Trophoblast cell (in vitro differentiated cells and primary cell): ENCODE results near the gene HPCAL4.

Experiments
- DNase-seq, 2 donors: peaks; one replicate each; pipeline ENCODE4 v3.0.0-alpha.2; 2016
- H2AFZ ChIP-seq: 2 replicates; pipeline ENCODE4 v1.6.1; 2013; ENCODE audit warnings: low read length, moderate library complexity, mild to moderate bottlenecking; ENCODE audit not compliant: insufficient read depth, poor library complexity
- H2AK5ac ChIP-seq: 2 replicates; pipeline ENCODE4 v1.6.1; 2013; ENCODE audit warnings: mild to moderate bottlenecking, low read length
- H2BK120ac ChIP-seq: 2 replicates; pipeline ENCODE4 v1.6.1; 2013; ENCODE audit warnings: low read length, mild to moderate bottlenecking, moderate library complexity; ENCODE audit not compliant: insufficient read depth, poor library complexity
- H2BK12ac ChIP-seq: 2 replicates; pipeline ENCODE4 v1.6.1; 2013; ENCODE audit warnings: mild to moderate bottlenecking, low read length, moderate library complexity
- H2BK5ac ChIP-seq: 2 replicates; pipeline ENCODE4 v1.6.1; 2013; ENCODE audit warnings: low read length, low read depth, moderate library complexity, mild to moderate bottlenecking; ENCODE audit not compliant: poor library complexity
- H3K14ac ChIP-seq: 2 replicates; pipeline ENCODE4 v1.6.1; 2013; ENCODE audit warnings: mild to moderate bottlenecking, low read length
- H3K18ac ChIP-seq: 2 replicates; pipeline ENCODE4 v1.6.1; 2013; ENCODE audit warnings: mild to moderate bottlenecking, low read length
- H3K23ac ChIP-seq: 2 replicates; pipeline ENCODE4 v1.6.1; 2013; ENCODE audit warnings: low read length
- H3K27ac ChIP-seq: 2 replicates; pipeline ENCODE4 v1.5.1; 2013; ENCODE audit warnings: low read depth, mild to moderate bottlenecking, inconsistent platforms, low read length, moderate library complexity
- H3K27me3 ChIP-seq: 2 replicates; pipeline ENCODE4 v1.6.1; 2013; ENCODE audit warnings: inconsistent platforms, mild to moderate bottlenecking, low read length, moderate library complexity; ENCODE audit not compliant: insufficient read depth
- H3K36me3 ChIP-seq, 2 experiments: 1 replicate in 1 of 2; 2 replicates in 1 of 2; pipeline ENCODE4 v1.6.1; 2013; ENCODE audit warnings: low read length in 2 of 2, mild to moderate bottlenecking in 2 of 2, moderate library complexity in 1 of 2; ENCODE audit not compliant: insufficient read depth in 2 of 2, control insufficient read depth in 1 of 2
- H3K4ac ChIP-seq: 2 replicates; pipeline ENCODE4 v1.6.1; 2013; ENCODE audit warnings: low read depth, mild to moderate bottlenecking, low read length, moderate library complexity
- H3K4me1 ChIP-seq, 2 experiments: 1 replicate in 1 of 2; 2 replicates in 1 of 2; pipeline ENCODE4 v1.6.1; 2013; ENCODE audit warnings: low read length in 2 of 2, mild to moderate bottlenecking in 2 of 2, moderate library complexity in 1 of 2; ENCODE audit not compliant: insufficient read depth in 2 of 2, control insufficient read depth in 1 of 2
- H3K4me2 ChIP-seq: 2 replicates; pipeline ENCODE4 v1.6.1; 2013; ENCODE audit warnings: inconsistent platforms, mild to moderate bottlenecking, low read length, moderate library complexity
- H3K4me3 ChIP-seq: 2 replicates; pipeline ENCODE4 v1.5.1; 2013; ENCODE audit warnings: mild to moderate bottlenecking, low read depth, low read length, inconsistent platforms
- H3K79me1 ChIP-seq: one replicate; pipeline ENCODE4 v1.6.1; 2013; ENCODE audit warnings: low read length
- H3K79me2 ChIP-seq: 2 replicates; pipeline ENCODE4 v1.6.1; 2013; ENCODE audit warnings: low read length, mild to moderate bottlenecking; ENCODE audit not compliant: control insufficient read depth, insufficient read depth, poor library complexity
- H3K9ac ChIP-seq: 2 replicates; pipeline ENCODE4 v1.6.1; 2013; ENCODE audit warnings: mild to moderate bottlenecking, low read length
- H3K9me3 ChIP-seq: 2 replicates; pipeline ENCODE4 v1.6.1; 2013; ENCODE audit warnings: low read depth, mild to moderate bottlenecking, control low read depth, inconsistent platforms, low read length; ENCODE audit not compliant: insufficient read depth
- H4K12ac ChIP-seq: 2 replicates; pipeline ENCODE4 v1.6.1; 2013; ENCODE audit warnings: low read depth, mild to moderate bottlenecking, low read length, moderate library complexity
- H4K8ac ChIP-seq: 2 replicates; pipeline ENCODE4 v1.6.1; 2013; ENCODE audit warnings: low read depth, mild to moderate bottlenecking, low read length, moderate library complexity
- H4K91ac ChIP-seq: one replicate; pipeline ENCODE4 v1.6.1; 2013; ENCODE audit warnings: low read depth, mild to moderate bottlenecking, low read length, moderate library complexity
- WGBS: extraction: QIAGEN DNeasy Blood & Tissue Kit; methylation state at CpG from one replicate; pipeline ENCODE4 v1.1.7; 2013; ENCODE audit warnings: missing lambda C conversion rate; ENCODE audit not compliant: insufficient read length, insufficient coverage; ENCODE audit errors: extremely low coverage; 5-methylcytosine and 5-hydroxymethylcytosine counted together

Gene HPCAL4

DNA sequence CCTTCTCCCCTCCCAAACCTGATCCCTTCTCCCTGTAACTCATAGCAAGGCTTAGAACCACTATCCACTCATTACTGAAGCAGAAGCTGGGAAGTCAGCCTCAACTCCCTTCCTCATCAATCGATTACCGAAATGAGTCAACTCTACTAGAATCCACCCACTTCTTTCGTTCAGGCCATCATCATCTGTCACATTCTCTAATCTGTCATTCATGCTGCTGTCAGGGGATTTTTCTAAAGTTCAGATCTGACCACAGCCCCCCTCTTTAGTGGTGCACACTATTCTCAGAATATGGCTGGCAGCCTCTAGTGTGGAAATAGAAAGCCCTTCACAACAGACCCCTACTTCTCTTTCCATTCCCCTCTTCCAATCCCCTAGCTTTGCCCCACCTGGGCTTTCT is 24.5 kb downstream of the HPCAL4 start:
- no peak overlapping the region for H3K9ac ChIP-seq
- no peak overlapping the region for H3K4ac ChIP-seq
- H4K91ac ChIP-seq: no peak overlapping the region
- no peaks in the 10 kb centered on the region for H3K79me2 ChIP-seq
- H3K14ac ChIP-seq: no peak overlapping the region
- no peak overlapping the region for H2BK5ac ChIP-seq
- no peaks in the 10 kb centered on the region for H3K36me3 ChIP-seq
- H3K9me3 ChIP-seq: peaks cover 6% of the 10 kb centered on the region
- H2AFZ ChIP-seq: no peak overlapping the region
- H3K27me3 ChIP-seq: peaks cover 26% of the 10 kb centered on the region
- no peak overlapping the region for H2BK120ac ChIP-seq
- H3K23ac ChIP-seq: no peak overlapping the region
- H2AK5ac ChIP-seq: no peak overlapping the region
- no peak overlapping the region for H2BK12ac ChIP-seq
- H4K12ac ChIP-seq: no peak overlapping the region
- no peak overlapping the region for H3K18ac ChIP-seq
- no peaks in the 10 kb centered on the region for H3K4me1 ChIP-seq
- no peak overlapping the region for H3K27ac ChIP-seq
- H4K8ac ChIP-seq: no peak overlapping the region
- H3K79me1 ChIP-seq: no peaks in the 10 kb centered on the region
- no peak for DNase-seq
- WGBS: no CpG with 5 or more reads among the region's 3 CpGs
- no peak overlapping the region for H3K4me3 ChIP-seq
- no peak overlapping the region for H3K4me2 ChIP-seq

GRCh38 chr1:39663559-39663958 is 27.7 kb downstream of the HPCAL4 start:
- no peaks in the 10 kb centered on the region for H3K79me2 ChIP-seq
- no peak overlapping the region for H3K18ac ChIP-seq
- no peak overlapping the region for H2BK120ac ChIP-seq
- no peak overlapping the region for H4K91ac ChIP-seq
- H4K12ac ChIP-seq: no peak overlapping the region
- no peaks in the 10 kb centered on the region for H3K36me3 ChIP-seq
- no peak overlapping the region for H3K4me3 ChIP-seq
- no peak overlapping the region for H3K9ac ChIP-seq
- H3K4ac ChIP-seq: no peak overlapping the region
- H2AK5ac ChIP-seq: no peak overlapping the region
- no CpG with 5 or more reads among the region's 8 CpGs for WGBS
- H2AFZ ChIP-seq: no peak overlapping the region
- H3K4me1 ChIP-seq: no peaks in the 10 kb centered on the region
- no peak overlapping the region for H2BK5ac ChIP-seq
- no peak overlapping the region for H2BK12ac ChIP-seq
- no peak overlapping the region for H3K14ac ChIP-seq
- H3K79me1 ChIP-seq: no peaks in the 10 kb centered on the region
- DNase-seq: no peak
- H3K4me2 ChIP-seq: no peak overlapping the region
- H3K23ac ChIP-seq: no peak overlapping the region
- H3K27me3 ChIP-seq: peaks cover 10% of the 10 kb centered on the region
- H4K8ac ChIP-seq: no peak overlapping the region
- H3K27ac ChIP-seq: no peak overlapping the region
- peaks cover 6% of the 10 kb centered on the region for H3K9me3 ChIP-seq

- Histone ChIP-seq H2BK12ac (no peak overlapping the region), H3K4me2 (no peak overlapping the region), H2BK120ac (no peak overlapping the region), H2BK5ac (no peak overlapping the region), H3K36me3 (no peaks in the 10 kb centered on the region), H4K91ac (no peak overlapping the region), H3K4me3 (no peak overlapping the region), H3K27me3 (peaks cover 8% of the 10 kb centered on the region), H3K27ac (no peak overlapping the region), H3K14ac (no peak overlapping the region), H2AFZ (no peak overlapping the region), H3K79me2 (no peaks in the 10 kb centered on the region), H3K9me3 (peaks cover 6% of the 10 kb centered on the region), H3K4ac (no peak overlapping the region), H2AK5ac (no peak overlapping the region), H3K9ac (no peak overlapping the region), H3K23ac (no peak overlapping the region), H3K18ac (no peak overlapping the region), H4K12ac (no peak overlapping the region), H3K79me1 (no peaks in the 10 kb centered on the region), H4K8ac (no peak overlapping the region), H3K4me1 (no peaks in the 10 kb centered on the region)
- DNase-seq: no peak
- no CpG with 5 or more reads among the region's 1 CpG for WGBS
Observed at GRCh38 chr1:39662861-39663260, 28.4 kb downstream of the HPCAL4 start.

- Histone ChIP-seq H3K23ac (no peak overlapping the region), H3K9ac (no peak overlapping the region), H2BK120ac (no peak overlapping the region), H3K14ac (no peak overlapping the region), H3K9me3 (no peaks in the 10 kb centered on the region), H3K27ac (no peak overlapping the region), H4K8ac (no peak overlapping the region), H3K4ac (no peak overlapping the region), H3K79me2 (no peaks in the 10 kb centered on the region), H3K18ac (no peak overlapping the region), H2BK5ac (no peak overlapping the region), H3K27me3 (peaks cover 4% of the 10 kb centered on the region), H4K12ac (no peak overlapping the region), H3K36me3 (no peaks in the 10 kb centered on the region), H2BK12ac (no peak overlapping the region), H4K91ac (no peak overlapping the region), H2AK5ac (no peak overlapping the region), H3K4me1 (no peaks in the 10 kb centered on the region), H3K79me1 (no peaks in the 10 kb centered on the region), H3K4me3 (no peak overlapping the region), H3K4me2 (no peak overlapping the region), H2AFZ (no peak overlapping the region)
- no CpG with 5 or more reads among the region's 5 CpGs for WGBS
- DNase-seq: no peak
Observed at GRCh38 chr1:39659538-39659937, 31.7 kb downstream of the HPCAL4 start.
